ENCODE measurements around the gene HADHB. TPM values are rescaled to one million over a fixed set of nuclear protein-coding genes. Genes with fewer than 3 reads are reported as not detected.

HADHB gene
- polyA plus RNA-seq, 3 donors = 94.3 to 200 (median 186) TPM

- Mint-ChIP-seq H3K36me3 (peaks cover 4 to 11% of the 10 kb centered on the region in 2 donors), H3K4me1 (peaks cover 7% of the 10 kb centered on the region), H3K27ac (no peak overlapping the region), H3K4me3 (no peak overlapping the region), H3K27me3 (ENCODE audit: low read depth in 3 of 3) (no peaks in the 10 kb centered on the region), H3K9me3 (peaks cover 0 to 2% (median 0%) of the 10 kb centered on the region in 7 donors)
- TF ChIP-seq CTCF (IDR thresholded peaks at IDR 0.05) = no peak
- Histone ChIP-seq H2AFZ (ENCODE audit: insufficient read depth, low read depth, low read length, poor library complexity, severe bottlenecking) (no peak overlapping the region), H4K20me1 (ENCODE audit: insufficient read depth, low read length) (no peaks in the 10 kb centered on the region), H3K9ac (ENCODE audit: insufficient read depth, low read length, poor library complexity, severe bottlenecking) (no peak overlapping the region), H3K4me2 (replicated peaks; ENCODE audit: extremely low read depth, low read length, poor library complexity, severe bottlenecking) (no peak overlapping the region), H3K9me3 (replicated peaks in 1 of 2; ENCODE audit: control insufficient read depth in 1 of 2, insufficient read depth in 1 of 2, low read length in 2 of 2) (no peaks in the 10 kb centered on the region), H3K36me3 (replicated peaks in 1 of 2; ENCODE audit: control insufficient read depth in 1 of 2, insufficient read depth in 2 of 2, low read length in 2 of 2) (no peaks in the 10 kb centered on the region), H3K4me3 (replicated peaks in 1 of 3; ENCODE audit: low read depth in 2 of 3, low read length in 3 of 3) (no peak overlapping the region), H3K4me1 (ENCODE audit: control insufficient read depth in 1 of 2, insufficient read depth in 2 of 2, low read length in 2 of 2) (peaks cover 11 to 15% of the 10 kb centered on the region in 2 donors), H3K79me2 (ENCODE audit: insufficient read depth, low read length) (no peaks in the 10 kb centered on the region), H3K27ac (ENCODE audit: low read depth in 1 of 2, low read length in 2 of 2) (no peak overlapping the region), H3K27me3 (ENCODE audit: control insufficient read depth in 2 of 2, insufficient read depth in 2 of 2, low read length in 2 of 2) (no peaks in the 10 kb centered on the region)
- intact Hi-C loops (cut with micrococcal nuclease) = no loop called here
- WGBS (ENCODE audit: insufficient coverage) = no CpG with 5 or more reads among the region's 1 CpG
- no peak for DNase-seq
These were observed 50.8 kb downstream of the HADHB start for GRCh38 chr2:26295511-26295910.

- WGBS (ENCODE audit: insufficient coverage) = 100% methylated on average over 1 of the region's 3 CpGs
- Histone ChIP-seq H3K36me3 (replicated peaks in 1 of 2; ENCODE audit: control insufficient read depth in 1 of 2, insufficient read depth in 2 of 2, low read length in 2 of 2) (no peaks in the 10 kb centered on the region), H3K4me3 (replicated peaks in 1 of 3; ENCODE audit: low read depth in 2 of 3, low read length in 3 of 3) (no peak overlapping the region), H3K27me3 (ENCODE audit: control insufficient read depth in 2 of 2, insufficient read depth in 2 of 2, low read length in 2 of 2) (no peaks in the 10 kb centered on the region), H3K9ac (ENCODE audit: insufficient read depth, low read length, poor library complexity, severe bottlenecking) (no peak overlapping the region), H4K20me1 (ENCODE audit: insufficient read depth, low read length) (no peaks in the 10 kb centered on the region), H3K4me2 (replicated peaks; ENCODE audit: extremely low read depth, low read length, poor library complexity, severe bottlenecking) (no peak overlapping the region), H3K4me1 (ENCODE audit: control insufficient read depth in 1 of 2, insufficient read depth in 2 of 2, low read length in 2 of 2) (peaks cover 13 to 16% of the 10 kb centered on the region in 2 donors), H2AFZ (ENCODE audit: insufficient read depth, low read depth, low read length, poor library complexity, severe bottlenecking) (no peak overlapping the region), H3K27ac (ENCODE audit: low read depth in 1 of 2, low read length in 2 of 2) (no peak overlapping the region), H3K79me2 (ENCODE audit: insufficient read depth, low read length) (no peaks in the 10 kb centered on the region), H3K9me3 (replicated peaks in 1 of 2; ENCODE audit: control insufficient read depth in 1 of 2, insufficient read depth in 1 of 2, low read length in 2 of 2) (no peaks in the 10 kb centered on the region)
- Mint-ChIP-seq H3K9me3 (peaks cover 0 to 4% (median 0%) of the 10 kb centered on the region in 7 donors), H3K27ac (no peak overlapping the region), H3K4me3 (no peak overlapping the region), H3K27me3 (ENCODE audit: low read depth in 3 of 3) (no peaks in the 10 kb centered on the region), H3K4me1 (peaks cover 10% of the 10 kb centered on the region), H3K36me3 (no peaks in the 10 kb centered on the region)
- TF ChIP-seq CTCF (IDR thresholded peaks at IDR 0.05) = no peak
- intact Hi-C loops (cut with micrococcal nuclease) = no loop called here
- no peak for DNase-seq
These were observed 52.3 kb downstream of the HADHB start for GRCh38 chr2:26297061-26297460.

Measured in CD14-positive monocyte (primary cell).